ENCODE data around the gene DCTN5. TPM values are rescaled to one million over a fixed set of nuclear protein-coding genes. Genes with fewer than 3 reads are reported as not detected.
"Not testable (repeated sequence)": the region's sequence is repeated elsewhere in the genome, so short reads cannot be mapped to it uniquely, and the experiment has no call there.

Gene DCTN5
- total RNA-seq, result 99.9 and 103 TPM in 2 replicates

DNA sequence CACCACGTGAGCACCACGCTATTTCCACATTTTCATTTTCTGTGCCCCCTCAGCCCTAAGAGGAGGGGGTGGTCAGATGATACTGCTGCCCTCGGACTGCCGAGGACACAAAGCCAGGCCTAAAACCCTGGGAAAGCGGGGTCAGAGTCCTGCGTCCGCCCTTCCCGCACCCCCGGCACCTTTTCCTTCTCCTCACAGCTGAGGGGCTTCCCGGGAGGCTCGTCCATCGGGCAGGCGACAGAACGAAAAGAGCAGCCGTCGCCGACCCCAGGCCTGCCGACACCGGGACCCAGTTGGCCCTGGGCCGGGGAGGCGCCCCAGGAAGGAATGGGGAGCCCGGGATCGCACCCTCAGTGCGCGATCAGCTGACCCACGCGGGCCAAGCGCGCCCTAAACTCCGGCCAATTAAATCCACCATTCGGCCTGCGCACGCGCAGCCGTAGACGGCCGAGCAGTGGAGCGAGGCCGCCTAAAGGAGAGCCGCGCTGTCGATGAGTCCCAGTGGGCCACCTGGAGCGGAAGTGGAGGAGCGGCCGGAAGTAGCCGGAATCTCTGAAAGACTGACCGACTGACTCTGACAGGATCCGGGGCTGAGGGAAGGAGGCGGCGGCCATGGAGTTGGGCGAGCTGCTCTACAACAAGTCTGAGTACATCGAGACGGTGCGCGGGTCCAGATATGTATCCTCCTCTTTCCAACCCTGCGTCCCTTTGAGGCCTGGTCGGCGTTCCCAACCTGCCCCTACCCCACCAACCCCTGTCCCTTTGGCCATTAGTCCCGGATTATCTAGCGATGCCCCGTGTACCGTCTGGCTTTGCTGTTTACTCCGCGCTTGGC lies at the start of gene DCTN5, which contains the start of gene PALB2:
Gene DCTN5, plus strand, starts transcription at position 536 of the 835 bp plus-strand sequence. Its CDS starts 77 bp downstream, at position 613.
Gene PALB2, minus strand, starts transcription at position 380 of the 835 bp plus-strand sequence. Its CDS starts 153 bp downstream, at position 227.
- intact Hi-C loops (cut with micrococcal nuclease), result loop anchor here (1.0 to 2.0 kb wide), 3 partner anchors 37 to 84 kb away; partner anchors contain the start of genes EARS2, NDUFAB1, PLK1 and UBFD1

- intact Hi-C loops (cut with micrococcal nuclease), result no loop called here
These were observed 47.1 kb upstream of the DCTN5 start for GRCh38 chr16:23594186-23594585.

- intact Hi-C loops (cut with micrococcal nuclease), result loop anchor here (5.0 kb wide), 4 partner anchors 82 to 947 kb away; partner anchors contain the start of genes COG7 and PLK1
These were observed 45.9 kb upstream of the DCTN5 start for GRCh38 chr16:23595246-23595950.

DNA sequence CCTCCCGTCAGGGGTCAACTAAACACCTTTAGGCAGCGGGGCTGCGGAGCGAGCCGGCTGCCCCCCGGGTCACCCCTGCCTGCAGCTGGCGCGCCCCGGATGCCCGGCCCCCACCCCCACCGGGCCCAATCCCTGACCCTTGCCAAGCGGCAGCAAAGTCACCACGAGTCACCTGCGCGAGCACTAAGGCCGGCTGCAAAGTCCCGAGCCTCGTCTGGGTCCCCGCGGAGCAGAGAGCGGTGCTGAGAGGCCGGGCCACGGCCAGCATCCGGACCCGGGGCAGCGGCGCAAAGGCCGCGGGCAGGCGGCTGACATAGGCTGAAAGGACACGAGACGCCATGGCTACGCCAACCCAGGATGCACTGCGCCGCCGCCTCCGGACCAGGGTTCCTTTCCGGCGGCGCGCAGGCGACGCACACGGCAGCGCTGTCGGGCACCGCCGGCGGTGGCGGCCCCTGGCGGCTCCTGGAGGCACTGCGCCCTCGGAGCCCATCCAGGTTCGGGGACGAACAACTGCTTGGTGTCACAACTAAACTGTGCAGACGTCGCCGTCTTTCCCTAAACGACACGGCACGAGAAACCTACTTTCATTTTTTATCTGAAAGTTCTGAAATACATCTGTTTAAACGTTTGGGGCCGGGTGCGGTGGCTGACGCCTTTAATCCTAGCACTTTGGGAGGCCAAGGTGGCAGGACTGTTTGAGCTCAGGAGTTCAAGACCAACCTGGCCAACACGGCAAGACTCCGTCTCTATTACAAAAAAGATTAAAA lies 45.1 kb upstream of the DCTN5 start, which contains the start of gene NDUFAB1:
Gene NDUFAB1, minus strand, starts transcription at position 366 of the 770 bp plus-strand sequence. Its CDS starts 26 bp downstream, at position 340.
- intact Hi-C loops (cut with micrococcal nuclease), result loop anchor here (1.0 to 5.0 kb wide), 6 partner anchors 39 to 946 kb away; partner anchors contain the start of genes COG7, DCTN5, EARS2 and PALB2

- intact Hi-C loops (cut with micrococcal nuclease), result loop anchor here (2.0 to 5.0 kb wide), 5 partner anchors 44 to 945 kb away; partner anchors contain the start of genes COG7, DCTN5, PALB2 and PLK1
These were observed 44.1 kb upstream of the DCTN5 start for GRCh38 chr16:23597003-23597756.

- intact Hi-C loops (cut with micrococcal nuclease), result no loop called here
These were observed 33.5 kb upstream of the DCTN5 start for GRCh38 chr16:23607726-23608125.

DNA sequence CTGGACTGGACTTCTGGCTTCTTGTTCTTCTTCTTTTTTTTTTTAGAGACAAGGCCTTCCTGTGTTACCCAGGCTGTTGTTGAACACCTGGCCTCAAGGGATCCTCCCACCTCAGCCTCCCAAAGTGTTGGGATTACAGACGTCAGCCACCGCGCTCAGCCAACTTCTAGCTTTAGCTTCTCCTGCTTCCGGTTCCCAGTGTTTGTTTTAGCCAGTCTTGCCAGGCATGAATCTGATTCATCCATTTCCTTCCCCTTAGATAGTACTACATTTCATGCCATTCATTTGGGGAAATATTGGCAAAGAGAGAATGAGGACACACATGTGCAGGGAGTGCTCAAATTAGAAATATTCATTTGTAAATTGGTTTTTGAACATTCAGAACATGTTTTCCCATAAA lies 33.1 kb upstream of the DCTN5 start:
- intact Hi-C loops (cut with micrococcal nuclease), result no loop called here

DNA sequence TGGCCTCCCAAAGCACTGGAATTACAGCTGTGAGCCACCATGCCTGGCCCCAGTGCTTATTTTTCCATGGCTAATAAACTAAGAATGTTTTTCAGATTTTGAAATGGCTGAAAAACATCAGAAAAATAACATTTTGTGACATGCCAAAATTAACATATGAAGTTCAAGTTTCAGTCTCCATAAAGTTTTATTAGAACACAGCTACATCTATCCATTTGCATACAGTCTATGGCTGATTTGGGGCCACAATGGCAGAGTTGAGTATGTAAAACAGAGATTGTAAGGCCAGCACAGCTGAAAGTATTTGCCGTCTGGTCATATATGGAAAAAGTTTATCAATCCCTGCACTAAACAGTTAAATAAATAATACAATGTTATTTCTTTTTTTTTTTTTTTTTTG lies 31.3 kb upstream of the DCTN5 start:
- intact Hi-C loops (cut with micrococcal nuclease), result no loop called here

- intact Hi-C loops (cut with micrococcal nuclease), result not testable (repeated sequence)
These were observed 30.4 kb upstream of the DCTN5 start for GRCh38 chr16:23610905-23611304.

GRCh38 chr16:23611936-23612335 lies 29.3 kb upstream of the DCTN5 start:
- intact Hi-C loops (cut with micrococcal nuclease), result no loop called here

- intact Hi-C loops (cut with micrococcal nuclease), result no loop called here
These were observed 25.5 kb upstream of the DCTN5 start for GRCh38 chr16:23615805-23616204.

GRCh38 chr16:23624092-23624491 lies 17.2 kb upstream of the DCTN5 start:
- intact Hi-C loops (cut with micrococcal nuclease), result no loop called here

- intact Hi-C loops (cut with micrococcal nuclease), result no loop called here
These were observed 11.8 kb upstream of the DCTN5 start for GRCh38 chr16:23629516-23629915.

DNA sequence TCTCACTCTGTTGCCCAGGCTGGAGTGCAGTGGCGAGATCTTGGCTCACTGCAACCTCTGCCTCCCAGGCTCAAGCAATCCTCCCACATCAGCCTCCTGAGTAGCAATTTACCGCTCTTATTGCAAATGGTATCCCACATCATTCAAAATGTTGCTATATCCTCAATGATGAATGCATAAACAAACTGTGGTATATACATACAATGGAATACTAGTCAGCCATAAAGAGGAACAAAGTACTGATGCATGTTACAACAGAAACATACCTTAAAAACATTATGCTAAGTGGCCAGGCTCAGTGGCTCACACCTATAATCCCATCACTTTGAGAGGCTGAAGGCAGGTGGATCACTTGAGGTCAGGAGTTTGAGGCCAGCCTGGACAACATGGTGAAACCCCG lies 9.4 kb upstream of the DCTN5 start:
- intact Hi-C loops (cut with micrococcal nuclease), result not testable (repeated sequence)

- intact Hi-C loops (cut with micrococcal nuclease), result no loop called here
These were observed 6.7 kb upstream of the DCTN5 start for GRCh38 chr16:23634461-23635036.

- intact Hi-C loops (cut with micrococcal nuclease), result no loop called here
These were observed 5.3 kb upstream of the DCTN5 start for GRCh38 chr16:23635958-23636357.

DNA sequence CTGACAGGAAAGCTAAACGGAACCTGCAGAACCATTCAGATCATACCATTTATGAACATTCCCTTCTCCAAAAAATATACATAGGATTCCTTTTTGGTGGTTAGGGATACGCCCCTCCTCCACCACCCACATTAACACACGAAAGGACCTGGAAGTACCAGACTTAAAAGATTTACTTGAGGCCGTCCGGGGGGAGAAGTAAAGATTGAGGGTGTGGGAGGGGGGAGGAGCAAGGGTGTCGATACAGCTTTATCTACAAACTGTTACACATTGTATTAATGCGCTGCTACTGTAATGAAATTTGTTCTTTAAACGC lies 693 bp upstream of the DCTN5 start:
- intact Hi-C loops (cut with micrococcal nuclease), result loop anchor here (2.0 kb wide), 1 partner anchor 44 kb away; the partner anchor contains the start of gene NDUFAB1

DNA sequence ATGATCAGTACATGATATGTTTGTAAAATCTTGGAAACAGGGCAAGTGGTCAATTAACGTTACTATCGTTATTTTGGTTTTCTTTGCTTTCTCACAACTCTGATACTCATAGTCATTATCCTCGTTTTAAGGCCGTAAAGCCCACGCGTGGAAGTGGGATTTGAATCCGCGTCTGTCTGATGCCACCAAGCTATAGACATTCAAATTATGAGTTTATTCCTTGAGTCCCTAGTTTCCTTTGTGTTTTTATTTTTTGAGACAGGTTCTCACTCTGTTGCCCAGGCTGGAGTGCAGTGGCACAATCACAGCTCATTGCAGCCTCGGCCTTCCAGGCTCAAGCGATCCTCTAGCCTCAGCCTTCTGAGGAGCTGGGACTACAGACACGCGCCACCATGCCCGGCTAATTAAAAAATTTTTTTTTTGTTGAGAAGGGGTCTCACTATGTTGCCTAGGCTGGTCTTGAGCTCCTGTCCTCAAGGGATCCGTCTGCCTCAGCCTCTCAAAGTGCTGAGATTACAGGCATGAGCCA lies 1.0 kb downstream of the DCTN5 start:
- intact Hi-C loops (cut with micrococcal nuclease), result no loop called here

- intact Hi-C loops (cut with micrococcal nuclease), result no loop called here
These were observed 9.6 kb downstream of the DCTN5 start for GRCh38 chr16:23650674-23651416.
